NCI-H82 (cell line): ENCODE measurements around the gene LMOD3.

Experiments
- DNase-seq: peaks from one replicate; lab custom pipeline; 2025; lab: John Stamatoyannopoulos, UW

Gene LMOD3

DNA sequence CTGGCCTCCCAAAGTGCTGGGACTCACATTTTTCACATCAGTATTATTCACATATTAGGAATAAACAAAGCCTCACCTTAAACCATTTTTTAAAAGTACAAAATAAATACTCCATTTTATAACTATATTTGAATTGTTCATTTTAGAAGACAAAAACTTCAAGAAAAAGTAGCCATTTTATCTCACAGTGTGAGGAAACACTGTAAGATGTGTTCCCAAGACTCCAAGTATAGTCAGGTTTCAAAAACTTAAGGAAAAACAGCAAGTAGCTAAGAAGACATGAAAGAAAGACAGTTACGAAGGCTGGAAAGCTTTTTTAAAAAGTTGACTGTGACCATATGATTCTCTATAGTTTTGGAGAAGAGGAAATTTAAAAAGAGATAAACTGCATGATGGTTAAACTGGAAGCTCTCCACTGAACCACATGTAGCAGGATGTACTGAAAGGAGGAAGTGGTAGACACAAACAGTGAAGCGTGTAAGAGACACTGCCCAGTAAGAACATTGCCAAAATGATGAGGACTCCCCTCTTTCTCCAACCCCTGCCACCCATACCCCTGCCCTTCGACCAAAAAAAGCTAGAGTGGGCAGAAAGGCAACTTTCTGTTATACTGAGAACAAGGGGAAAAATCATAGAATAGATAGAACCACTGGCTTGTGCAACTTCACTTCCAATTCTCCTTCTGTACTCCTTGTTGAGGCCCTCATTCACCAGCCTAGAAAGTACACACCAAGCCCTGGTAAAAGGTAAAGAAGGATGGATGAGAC is 64.0 kb downstream of the LMOD3 start:
- no peak for DNase-seq
